ENCODE measurements around the gene UBXN7.
"Not testable (repeated sequence)": the region's sequence is repeated elsewhere in the genome, so short reads cannot be mapped to it uniquely, and the experiment has no call there.

DNA sequence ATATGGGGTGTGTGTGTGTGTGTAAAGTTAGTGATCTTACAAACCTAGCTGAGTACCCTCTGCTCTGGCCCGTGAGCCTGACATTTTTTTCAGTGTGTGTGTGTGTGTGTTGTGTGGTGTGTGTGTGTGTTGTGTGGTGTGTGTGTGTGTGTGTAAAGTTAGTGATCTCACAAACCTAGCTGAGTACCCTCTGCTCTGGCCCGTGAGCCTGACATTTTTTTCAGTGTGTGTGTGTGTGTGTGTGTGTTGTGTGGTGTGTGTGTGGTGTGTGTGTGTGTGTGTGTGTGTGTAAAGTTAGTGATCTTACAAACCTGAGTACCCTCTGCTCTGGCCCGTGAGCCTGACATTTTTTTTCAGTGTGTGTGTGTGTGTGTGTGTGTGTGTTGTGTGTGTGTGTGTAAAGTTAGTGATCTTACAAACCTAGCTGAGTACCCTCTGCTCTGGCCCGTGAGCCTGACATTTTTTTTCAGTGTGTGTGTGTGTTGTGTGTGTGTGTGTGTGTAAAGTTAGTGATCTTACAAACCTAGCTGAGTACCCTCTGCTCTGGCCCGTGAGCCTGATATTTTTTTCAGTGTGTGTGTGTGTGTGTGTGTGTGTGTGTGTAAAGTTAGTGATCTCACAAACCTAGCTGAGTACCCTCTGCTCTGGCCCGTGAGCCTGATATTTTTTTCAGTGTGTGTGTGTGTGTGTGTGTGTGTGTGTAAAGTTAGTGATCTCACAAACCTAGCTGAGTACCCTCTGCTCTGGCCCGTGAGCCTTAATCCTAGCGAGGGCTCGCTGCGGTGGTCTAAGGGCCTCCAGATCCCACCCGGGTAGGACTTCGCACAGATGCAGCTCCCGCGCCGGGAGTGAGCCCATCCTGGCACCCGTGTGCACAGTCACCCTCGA is 115.2 kb downstream of the UBXN7 start:
- TF ChIP-seq POLR2A (IDR thresholded peaks at IDR 0.05), result not testable (repeated sequence)
- TF ChIP-seq, protein P1, sequence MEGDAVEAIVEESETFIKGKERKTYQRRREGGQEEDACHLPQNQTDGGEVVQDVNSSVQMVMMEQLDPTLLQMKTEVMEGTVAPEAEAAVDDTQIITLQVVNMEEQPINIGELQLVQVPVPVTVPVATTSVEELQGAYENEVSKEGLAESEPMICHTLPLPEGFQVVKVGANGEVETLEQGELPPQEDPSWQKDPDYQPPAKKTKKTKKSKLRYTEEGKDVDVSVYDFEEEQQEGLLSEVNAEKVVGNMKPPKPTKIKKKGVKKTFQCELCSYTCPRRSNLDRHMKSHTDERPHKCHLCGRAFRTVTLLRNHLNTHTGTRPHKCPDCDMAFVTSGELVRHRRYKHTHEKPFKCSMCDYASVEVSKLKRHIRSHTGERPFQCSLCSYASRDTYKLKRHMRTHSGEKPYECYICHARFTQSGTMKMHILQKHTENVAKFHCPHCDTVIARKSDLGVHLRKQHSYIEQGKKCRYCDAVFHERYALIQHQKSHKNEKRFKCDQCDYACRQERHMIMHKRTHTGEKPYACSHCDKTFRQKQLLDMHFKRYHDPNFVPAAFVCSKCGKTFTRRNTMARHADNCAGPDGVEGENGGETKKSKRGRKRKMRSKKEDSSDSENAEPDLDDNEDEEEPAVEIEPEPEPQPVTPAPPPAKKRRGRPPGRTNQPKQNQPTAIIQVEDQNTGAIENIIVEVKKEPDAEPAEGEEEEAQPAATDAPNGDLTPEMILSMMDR (IDR thresholded peaks at IDR 0.05 in 4 of 5, conservative IDR thresholded peaks at IDR 0.05 in 1 of 5), result not testable (repeated sequence)

Measured in gastrocnemius medialis (tissue), 4 donors.